H9 (cell line): ENCODE measurements around the gene PLIN4. TPM values are rescaled to one million over a fixed set of nuclear protein-coding genes. Genes with fewer than 3 reads are reported as not detected.

Source experiments
- DNase-seq: peaks from one replicate; pipeline ENCODE4 v3.0.0-alpha.2; 2017
- H2AFZ ChIP-seq: one replicate; pipeline ENCODE4 v1.6.1; 2013; ENCODE audit warnings: mild to moderate bottlenecking, low read length, control low read depth, moderate library complexity
- H2AK5ac ChIP-seq: 2 replicates; pipeline ENCODE4 v1.6.1; 2013; ENCODE audit warnings: low read length, control low read depth, mixed read lengths; ENCODE audit not compliant: insufficient read length
- H2BK120ac ChIP-seq: one replicate; pipeline ENCODE4 v1.6.1; 2013; ENCODE audit warnings: low read depth, mild to moderate bottlenecking, low read length, control low read depth, inconsistent platforms; ENCODE audit not compliant: poor library complexity, severe bottlenecking
- H2BK12ac ChIP-seq: 2 replicates; pipeline ENCODE4 v1.6.1; 2013; ENCODE audit warnings: low read length, control low read depth, mixed read lengths, low read depth; ENCODE audit not compliant: insufficient read length
- H2BK15ac ChIP-seq: 2 replicates; pipeline ENCODE4 v1.6.1; 2013; ENCODE audit warnings: low read depth, low read length, control low read depth
- H2BK20ac ChIP-seq: one replicate; pipeline ENCODE4 v1.6.1; 2013; ENCODE audit warnings: low read depth, mild to moderate bottlenecking, low read length, control low read depth, inconsistent platforms; ENCODE audit not compliant: poor library complexity, severe bottlenecking
- H2BK5ac ChIP-seq: 2 replicates; pipeline ENCODE4 v1.6.1; 2013; ENCODE audit warnings: low read length, control low read depth, mixed read lengths; ENCODE audit not compliant: insufficient read length
- H3K14ac ChIP-seq: 2 replicates; pipeline ENCODE4 v1.6.1; 2013; ENCODE audit warnings: low read length, control low read depth; ENCODE audit not compliant: insufficient read depth
- H3K18ac ChIP-seq: 2 replicates; pipeline ENCODE4 v1.6.1; 2013; ENCODE audit warnings: low read depth, mild to moderate bottlenecking, mixed read lengths, low read length, control low read depth; ENCODE audit not compliant: insufficient read length
- H3K23ac ChIP-seq: 2 replicates; pipeline ENCODE4 v1.6.1; 2013; ENCODE audit warnings: low read length, control low read depth, mixed read lengths, low read depth; ENCODE audit not compliant: insufficient read length
- H3K23me2 ChIP-seq: 2 replicates; pipeline ENCODE4 v1.6.1; 2013; ENCODE audit warnings: low read depth, mild to moderate bottlenecking, mixed read lengths, low read length, control low read depth; ENCODE audit not compliant: insufficient read length, poor library complexity, severe bottlenecking
- H3K27ac ChIP-seq: 2 replicates; pipeline ENCODE4 v1.5.1; 2013; ENCODE audit warnings: low read length, control low read depth, mixed read lengths, low read depth; ENCODE audit not compliant: insufficient read length
- H3K27me3 ChIP-seq: 2 replicates; pipeline ENCODE4 v1.6.1; 2013; ENCODE audit warnings: low read length, control low read depth, inconsistent platforms; ENCODE audit not compliant: insufficient read depth
- H3K4ac ChIP-seq: 2 replicates; pipeline ENCODE4 v1.6.1; 2013; ENCODE audit warnings: low read depth, mild to moderate bottlenecking, control low read depth, inconsistent platforms, low read length, moderate library complexity
- H3K4me1 ChIP-seq: 2 replicates; pipeline ENCODE4 v1.6.1; 2013; ENCODE audit warnings: low read length, control low read depth, inconsistent platforms; ENCODE audit not compliant: insufficient read depth
- H3K4me2 ChIP-seq: 2 replicates; pipeline ENCODE4 v1.6.1; 2013; ENCODE audit warnings: low read length, control low read depth, mixed read lengths; ENCODE audit not compliant: insufficient read length, insufficient read depth
- H3K56ac ChIP-seq: 2 replicates; pipeline ENCODE4 v1.6.1; 2013; ENCODE audit warnings: low read depth, mild to moderate bottlenecking, mixed read lengths, low read length, control low read depth; ENCODE audit not compliant: insufficient read length
- H3K79me1 ChIP-seq: 2 replicates; pipeline ENCODE4 v1.6.1; 2013; ENCODE audit warnings: low read depth, mild to moderate bottlenecking, moderate library complexity, low read length, control low read depth, inconsistent platforms; ENCODE audit not compliant: insufficient read depth, poor library complexity, severe bottlenecking
- H3K79me2 ChIP-seq: 2 replicates; pipeline ENCODE4 v1.6.1; 2013; ENCODE audit warnings: low read length, control low read depth, inconsistent platforms; ENCODE audit not compliant: insufficient read depth
- H3K9ac ChIP-seq: 2 replicates; pipeline ENCODE4 v1.6.1; 2013; ENCODE audit warnings: low read length, control low read depth, mixed read lengths; ENCODE audit not compliant: insufficient read length; ENCODE audit errors: extremely low read depth
- H3K9me3 ChIP-seq: one replicate; pipeline ENCODE4 v1.6.1; 2013; ENCODE audit warnings: low read depth, low read length, inconsistent platforms; ENCODE audit not compliant: control insufficient read depth
- H3T11ph ChIP-seq: one replicate; pipeline ENCODE4 v1.6.1; 2013; ENCODE audit warnings: mild to moderate bottlenecking, low read length, control low read depth, inconsistent platforms
- H4K20me1 ChIP-seq: one replicate; pipeline ENCODE4 v1.6.1; 2013; ENCODE audit not compliant: control insufficient read depth, insufficient read length, insufficient read depth
- H4K5ac ChIP-seq: 2 replicates; pipeline ENCODE4 v1.6.1; 2013; ENCODE audit warnings: low read depth, mild to moderate bottlenecking, mixed read lengths, low read length, control low read depth; ENCODE audit not compliant: insufficient read length
- H4K8ac ChIP-seq: replicated peaks from 2 replicates; pipeline ENCODE4 v1.6.1; 2013; ENCODE audit warnings: low read length, control low read depth, mixed read lengths, low read depth; ENCODE audit not compliant: insufficient read length
- H4K91ac ChIP-seq: 2 replicates; pipeline ENCODE4 v1.6.1; 2013; ENCODE audit warnings: low read depth, mild to moderate bottlenecking, moderate library complexity, mixed read lengths, low read length, control low read depth; ENCODE audit not compliant: insufficient read length
- H3K27ac Mint-ChIP-seq, 3 experiments: 2 replicates in 2 of 3; 3 replicates in 1 of 3; pipeline ENCODE4 v1.8.0; 2020 to 2021; ENCODE audit warnings: mixed read lengths in 3 of 3, mild to moderate bottlenecking in 1 of 3, moderate library complexity in 1 of 3
- H3K27me3 Mint-ChIP-seq: 2 replicates; pipeline ENCODE4 v1.8.0; 2021; ENCODE audit warnings: low read depth, mild to moderate bottlenecking, moderate library complexity, mixed read lengths
- H3K36me3 Mint-ChIP-seq, 3 experiments: 2 replicates in 2 of 3; 3 replicates in 1 of 3; pipeline ENCODE4 v1.8.0; 2020 to 2021; ENCODE audit warnings: low read depth in 3 of 3, mixed read lengths in 3 of 3; ENCODE audit not compliant: insufficient read depth in 1 of 3
- H3K4me1 Mint-ChIP-seq, 2 experiments: 2 replicates each; pipeline ENCODE4 v1.8.0; 2020; ENCODE audit warnings: mixed read lengths in 2 of 2
- H3K4me3 Mint-ChIP-seq, 2 experiments: 2 replicates in 1 of 2; 3 replicates in 1 of 2; pipeline ENCODE4 v1.8.0; 2020 to 2021; ENCODE audit warnings: mild to moderate bottlenecking in 2 of 2, mixed read lengths in 2 of 2, moderate library complexity in 1 of 2
- H3K9me3 Mint-ChIP-seq, 2 experiments: 2 replicates in 1 of 2; 3 replicates in 1 of 2; pipeline ENCODE4 v1.8.0; 2020; ENCODE audit warnings: mild to moderate bottlenecking in 2 of 2, mixed read lengths in 2 of 2, moderate library complexity in 1 of 2
- WGBS: extraction: QIAGEN DNeasy Blood & Tissue Kit; methylation state at CpG from one replicate; pipeline ENCODE4 v1.1.7; 2013; ENCODE audit warnings: missing lambda C conversion rate, low lambda C conversion rate, mixed read lengths; ENCODE audit not compliant: insufficient read length; ENCODE audit errors: extremely low coverage; 5-methylcytosine and 5-hydroxymethylcytosine counted together
- total RNA-seq: library from RNA; stranded (reverse); gene quantifications from 2 replicates; pipeline ENCODE4 v1.2.1, GENCODE V29; 2021
- TF ChIP-seq, protein P1 (sequence below): fragments of 200-600 bp; sonication (generic); conservative IDR thresholded peaks from 3 replicates; pipeline ENCODE4 v1.8.0; 2021; ENCODE audit warnings: antibody characterized with exemption, mild to moderate bottlenecking

PLIN4 gene
- total RNA-seq, 1 experiment from 2014 or later, result 1.1 TPM

DNA sequence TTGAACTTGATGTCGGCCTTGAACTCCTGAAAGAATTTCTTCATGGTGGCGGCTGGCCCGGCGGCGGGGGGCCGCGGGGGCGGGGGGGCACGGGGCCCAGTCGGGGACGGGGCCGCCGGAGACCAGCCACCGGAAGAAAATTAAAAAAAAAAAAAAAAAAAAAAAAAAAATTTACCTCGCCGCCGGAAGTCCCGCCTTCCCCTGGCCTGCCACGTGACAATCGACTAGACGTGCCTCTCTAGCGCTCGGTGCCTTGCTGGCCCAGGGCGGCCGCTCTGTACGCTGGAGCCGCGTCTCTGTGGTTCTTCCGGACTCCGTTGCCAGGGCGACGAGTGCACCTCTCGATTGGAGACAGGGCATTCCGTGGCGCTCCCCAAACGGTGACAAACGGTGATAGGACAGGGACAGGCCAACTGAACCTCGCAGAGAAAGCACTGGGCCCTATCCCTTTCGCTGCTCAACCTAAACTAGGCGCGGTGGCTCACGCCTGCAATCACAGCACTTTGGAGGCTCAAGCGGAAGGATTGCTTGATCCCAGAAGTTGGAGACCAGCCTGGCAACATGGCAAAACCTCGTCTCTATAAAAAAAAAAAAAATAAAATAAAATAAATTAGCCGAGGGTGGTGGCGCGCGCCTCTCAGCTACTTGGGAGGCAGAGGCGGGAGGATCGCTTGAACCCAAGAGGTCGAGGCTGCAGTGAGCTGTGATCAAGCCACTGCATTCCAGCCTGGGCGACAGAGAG is 60.5 kb downstream of the PLIN4 start, which contains the start of gene UBXN6:
TSS of gene UBXN6 (minus strand) at position 141 of the 742 bp plus-strand sequence. CDS start at position 44, 97 bp downstream.
- TF ChIP-seq, protein P1, sequence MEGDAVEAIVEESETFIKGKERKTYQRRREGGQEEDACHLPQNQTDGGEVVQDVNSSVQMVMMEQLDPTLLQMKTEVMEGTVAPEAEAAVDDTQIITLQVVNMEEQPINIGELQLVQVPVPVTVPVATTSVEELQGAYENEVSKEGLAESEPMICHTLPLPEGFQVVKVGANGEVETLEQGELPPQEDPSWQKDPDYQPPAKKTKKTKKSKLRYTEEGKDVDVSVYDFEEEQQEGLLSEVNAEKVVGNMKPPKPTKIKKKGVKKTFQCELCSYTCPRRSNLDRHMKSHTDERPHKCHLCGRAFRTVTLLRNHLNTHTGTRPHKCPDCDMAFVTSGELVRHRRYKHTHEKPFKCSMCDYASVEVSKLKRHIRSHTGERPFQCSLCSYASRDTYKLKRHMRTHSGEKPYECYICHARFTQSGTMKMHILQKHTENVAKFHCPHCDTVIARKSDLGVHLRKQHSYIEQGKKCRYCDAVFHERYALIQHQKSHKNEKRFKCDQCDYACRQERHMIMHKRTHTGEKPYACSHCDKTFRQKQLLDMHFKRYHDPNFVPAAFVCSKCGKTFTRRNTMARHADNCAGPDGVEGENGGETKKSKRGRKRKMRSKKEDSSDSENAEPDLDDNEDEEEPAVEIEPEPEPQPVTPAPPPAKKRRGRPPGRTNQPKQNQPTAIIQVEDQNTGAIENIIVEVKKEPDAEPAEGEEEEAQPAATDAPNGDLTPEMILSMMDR, result no peak
- H3K9ac ChIP-seq, result peak within 1 kb of the TSS; percentile 80
- Mint-ChIP-seq H3K27me3 (peaks cover 11% of the 10 kb centered on the region), H3K4me3 (peak within 1 kb of the TSS; percentile 83 to 85), H3K9me3 (peaks cover 0 to 3% of the 10 kb centered on the region in 2 experiments; a peak in 1 of 5 replicates), H3K36me3 (peaks cover 0 to 5% (median 5%) of the 10 kb centered on the region in 3 experiments; a peak in 3 of 7 replicates), H3K27ac (peak within 1 kb of the TSS; percentile 96 to 98 (median 96)), H3K4me1 (peaks cover 10 to 14% of the 10 kb centered on the region in 2 experiments)
- no peak within 1 kb of the TSS for H2AFZ ChIP-seq
- H2BK12ac ChIP-seq, result no peak within 1 kb of the TSS
- no peaks in the 10 kb centered on the region for H3K27me3 ChIP-seq
- no peak within 1 kb of the TSS for H3K27ac ChIP-seq
- H3K4ac ChIP-seq, result no peak within 1 kb of the TSS
- H2BK20ac ChIP-seq, result no peak within 1 kb of the TSS
- H4K8ac ChIP-seq, result no peak within 1 kb of the TSS
- DNase-seq, result peak; percentile 100
- no peaks in the 10 kb centered on the region; the same call in 1 of the 2 replicates for H3K79me2 ChIP-seq
- no peak within 1 kb of the TSS for H2BK5ac ChIP-seq
- peaks cover 9% of the 10 kb centered on the region for H3K23me2 ChIP-seq
- H4K5ac ChIP-seq, result no peak within 1 kb of the TSS
- H3K14ac ChIP-seq, result peak within 1 kb of the TSS; percentile 63
- peak within 1 kb of the TSS; percentile 87 for H3K4me2 ChIP-seq
- no peak within 1 kb of the TSS for H3K23ac ChIP-seq
- H2BK120ac ChIP-seq, result no peak within 1 kb of the TSS
- H4K91ac ChIP-seq, result no peak within 1 kb of the TSS
- H2AK5ac ChIP-seq, result no peak within 1 kb of the TSS
- peaks cover 4% of the 10 kb centered on the region for H4K20me1 ChIP-seq
- no peak within 1 kb of the TSS for H3T11ph ChIP-seq
- no peaks in the 10 kb centered on the region for H3K9me3 ChIP-seq
- H3K18ac ChIP-seq, result peak within 1 kb of the TSS; percentile 89
- WGBS, result no CpG with 5 or more reads among the region's 52 CpGs
- H3K79me1 ChIP-seq, result no peaks in the 10 kb centered on the region
- no peak within 1 kb of the TSS for H3K56ac ChIP-seq
- H3K4me1 ChIP-seq, result no peaks in the 10 kb centered on the region
- no peak within 1 kb of the TSS for H2BK15ac ChIP-seq
